Neural progenitor cell (in vitro differentiated cells): ENCODE measurements around the gene SNTG2. TPM values are rescaled to one million over a fixed set of nuclear protein-coding genes. Genes with fewer than 3 reads are reported as not detected.

Experiments
- DNase-seq: peaks from one replicate; pipeline ENCODE4 v3.0.0-alpha.2; 2016; ENCODE audit warnings: low spot score
- H2AFZ ChIP-seq: fragments of 200-600 bp; sonication (generic); replicated peaks from 2 replicates; pipeline ENCODE4 v1.6.1; 2016; ENCODE audit warnings: antibody characterized with exemption
- H3F3A ChIP-seq: fragments of 200-600 bp; sonication (generic); 2 replicates; pipeline ENCODE4 v1.6.1; 2016; ENCODE audit warnings: antibody characterized with exemption, low read depth
- H3K27ac ChIP-seq: fragments of 200-600 bp; sonication (generic); 2 replicates; pipeline ENCODE4 v1.5.1; 2016; ENCODE audit warnings: mild to moderate bottlenecking
- H3K27me3 ChIP-seq: fragments of 200-600 bp; sonication (generic); 2 replicates; pipeline ENCODE4 v1.6.1; 2016; ENCODE audit warnings: mild to moderate bottlenecking, moderate library complexity
- H3K36me3 ChIP-seq: fragments of 200-600 bp; sonication (generic); 2 replicates; pipeline ENCODE4 v1.5.1; 2016
- H3K4me1 ChIP-seq: fragments of 200-600 bp; sonication (generic); 2 replicates; pipeline ENCODE4 v1.6.1; 2016; ENCODE audit warnings: mixed run types
- H3K4me2 ChIP-seq: fragments of 200-600 bp; sonication (generic); 2 replicates; pipeline ENCODE4 v1.6.1; 2016
- H3K4me3 ChIP-seq: fragments of 200-600 bp; sonication (generic); 2 replicates; pipeline ENCODE4 v1.5.1; 2016
- H3K79me2 ChIP-seq: fragments of 200-600 bp; sonication (generic); 2 replicates; pipeline ENCODE4 v1.6.1; 2016; ENCODE audit warnings: low read depth
- H3K9ac ChIP-seq: fragments of 200-600 bp; sonication (generic); 2 replicates; pipeline ENCODE4 v1.6.1; 2016
- H3K9me3 ChIP-seq: fragments of 200-600 bp; sonication (generic); 2 replicates; pipeline ENCODE4 v1.5.1; 2016; ENCODE audit warnings: low read depth
- H4K20me1 ChIP-seq: fragments of 200-600 bp; sonication (generic); 2 replicates; pipeline ENCODE4 v1.6.1; 2016; ENCODE audit warnings: low read depth
- H3K27ac Mint-ChIP-seq: 3 replicates; pipeline ENCODE4 v1.8.0; 2021; ENCODE audit warnings: mixed read lengths
- H3K27me3 Mint-ChIP-seq: 2 replicates; pipeline ENCODE4 v1.8.0; 2022; ENCODE audit warnings: low read depth, mild to moderate bottlenecking, inconsistent platforms, moderate library complexity, mixed read lengths; ENCODE audit not compliant: insufficient read depth
- H3K36me3 Mint-ChIP-seq: 3 replicates; pipeline ENCODE4 v1.8.0; 2021; ENCODE audit warnings: mixed read lengths
- H3K4me1 Mint-ChIP-seq: 3 replicates; pipeline ENCODE4 v1.8.0; 2021; ENCODE audit warnings: mixed read lengths
- H3K4me3 Mint-ChIP-seq: 3 replicates; pipeline ENCODE4 v1.8.0; 2021; ENCODE audit warnings: mild to moderate bottlenecking, moderate library complexity, mixed read lengths
- H3K9me3 Mint-ChIP-seq: 3 replicates; pipeline ENCODE4 v1.8.0; 2020; ENCODE audit warnings: mixed read lengths
- EZH2 ChIP-seq: fragments of 200-600 bp; sonication (generic); IDR thresholded peaks from 2 replicates; pipeline ENCODE4 v1.6.1; 2017; ENCODE audit warnings: antibody characterized with exemption, mild to moderate bottlenecking, moderate library complexity
- EZH2phosphoT487 ChIP-seq: fragments of 200-600 bp; sonication (generic); IDR thresholded peaks from 2 replicates; pipeline ENCODE4 v1.6.1; 2017; ENCODE audit warnings: antibody characterized with exemption
- total RNA-seq: library from RNA; depleted of rRNA; stranded (reverse); fragments of >200 nt; gene quantifications from 2 replicates; pipeline ENCODE4 v1.2.3, GENCODE V29; 2015; ENCODE audit warnings: low replicate concordance
- TF ChIP-seq, protein P1 (sequence below): fragments of 200-600 bp; sonication (generic); IDR thresholded peaks from 2 replicates; pipeline ENCODE4 v1.5.1; 2017; ENCODE audit warnings: antibody characterized with exemption, mild to moderate bottlenecking

Gene SNTG2
- total RNA-seq, 1 donor from 2014 or later = 1.1 TPM

DNA sequence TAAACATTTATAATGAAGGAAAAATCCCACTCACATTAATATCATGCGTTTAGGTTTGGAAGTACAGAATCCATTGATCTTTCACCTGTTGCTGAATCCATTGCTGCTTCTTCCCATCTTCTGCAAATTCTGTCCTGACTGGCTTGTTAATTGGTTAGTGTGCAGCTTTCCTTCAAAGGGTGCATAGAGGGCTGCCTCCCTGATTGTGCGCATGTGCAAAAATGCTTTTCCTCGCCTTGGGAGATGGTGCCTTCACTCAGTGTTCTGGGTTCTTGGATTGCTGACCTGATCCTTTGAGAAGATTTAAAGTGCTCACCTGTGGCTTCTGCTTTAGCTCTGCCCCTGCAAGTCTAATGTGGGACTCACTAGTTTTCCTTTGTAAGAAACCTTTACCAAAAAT is 231.2 kb downstream of the SNTG2 start:
- TF ChIP-seq, protein P1, sequence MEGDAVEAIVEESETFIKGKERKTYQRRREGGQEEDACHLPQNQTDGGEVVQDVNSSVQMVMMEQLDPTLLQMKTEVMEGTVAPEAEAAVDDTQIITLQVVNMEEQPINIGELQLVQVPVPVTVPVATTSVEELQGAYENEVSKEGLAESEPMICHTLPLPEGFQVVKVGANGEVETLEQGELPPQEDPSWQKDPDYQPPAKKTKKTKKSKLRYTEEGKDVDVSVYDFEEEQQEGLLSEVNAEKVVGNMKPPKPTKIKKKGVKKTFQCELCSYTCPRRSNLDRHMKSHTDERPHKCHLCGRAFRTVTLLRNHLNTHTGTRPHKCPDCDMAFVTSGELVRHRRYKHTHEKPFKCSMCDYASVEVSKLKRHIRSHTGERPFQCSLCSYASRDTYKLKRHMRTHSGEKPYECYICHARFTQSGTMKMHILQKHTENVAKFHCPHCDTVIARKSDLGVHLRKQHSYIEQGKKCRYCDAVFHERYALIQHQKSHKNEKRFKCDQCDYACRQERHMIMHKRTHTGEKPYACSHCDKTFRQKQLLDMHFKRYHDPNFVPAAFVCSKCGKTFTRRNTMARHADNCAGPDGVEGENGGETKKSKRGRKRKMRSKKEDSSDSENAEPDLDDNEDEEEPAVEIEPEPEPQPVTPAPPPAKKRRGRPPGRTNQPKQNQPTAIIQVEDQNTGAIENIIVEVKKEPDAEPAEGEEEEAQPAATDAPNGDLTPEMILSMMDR = no peak
- TF ChIP-seq EZH2 = no peak
- TF ChIP-seq EZH2phosphoT487 = no peak
- H3K4me2 ChIP-seq = no peak overlapping the region
- Mint-ChIP-seq H3K36me3 (peaks cover 3% of the 10 kb centered on the region), H3K9me3 (peaks cover 12% of the 10 kb centered on the region), H3K27ac (no peak overlapping the region), H3K4me3 (no peak overlapping the region), H3K27me3 (peaks cover 3% of the 10 kb centered on the region), H3K4me1 (no peaks in the 10 kb centered on the region)
- no peaks in the 10 kb centered on the region for H4K20me1 ChIP-seq
- H3F3A ChIP-seq = no peaks in the 10 kb centered on the region
- no peaks in the 10 kb centered on the region for H3K4me1 ChIP-seq
- DNase-seq = no peak
- H3K79me2 ChIP-seq = no peaks in the 10 kb centered on the region
- H3K9ac ChIP-seq = no peak overlapping the region
- H2AFZ ChIP-seq = no peak overlapping the region
- H3K4me3 ChIP-seq = no peak overlapping the region
- H3K9me3 ChIP-seq = no peaks in the 10 kb centered on the region
- no peaks in the 10 kb centered on the region for H3K27me3 ChIP-seq
- H3K27ac ChIP-seq = no peak overlapping the region
- no peaks in the 10 kb centered on the region for H3K36me3 ChIP-seq

DNA sequence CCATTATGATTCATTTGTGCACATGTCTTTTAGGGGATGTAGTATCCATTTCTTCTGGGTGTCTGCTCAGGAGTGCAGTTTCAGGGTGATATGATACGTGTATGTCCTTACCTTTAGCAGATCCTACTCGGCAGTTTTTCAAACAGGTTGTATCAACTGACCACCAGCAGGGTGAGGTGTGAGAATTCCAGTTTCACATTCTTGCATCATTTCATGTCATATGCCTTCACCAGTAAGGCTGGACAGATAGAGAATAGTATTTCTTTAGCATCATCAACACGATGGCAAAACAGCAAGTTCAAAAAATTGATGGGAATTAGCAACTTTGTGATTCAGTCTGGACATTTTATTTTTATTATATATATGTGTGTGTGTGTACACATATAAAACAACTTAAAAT is 232.7 kb downstream of the SNTG2 start:
- no peaks in the 10 kb centered on the region for H3K36me3 ChIP-seq
- DNase-seq = no peak
- no peaks in the 10 kb centered on the region for H3K4me1 Mint-ChIP-seq
- no peak overlapping the region for H3K4me2 ChIP-seq
- H3F3A ChIP-seq = no peaks in the 10 kb centered on the region
- TF ChIP-seq EZH2 (no peak), EZH2phosphoT487 (no peak)
- TF ChIP-seq, protein P1 = no peak
- no peak overlapping the region for H3K27ac Mint-ChIP-seq
- peaks cover 10% of the 10 kb centered on the region for H3K9me3 Mint-ChIP-seq
- peaks cover 3% of the 10 kb centered on the region for H3K27me3 Mint-ChIP-seq
- peaks cover 3% of the 10 kb centered on the region for H3K36me3 Mint-ChIP-seq
- no peak overlapping the region for H3K27ac ChIP-seq
- H3K79me2 ChIP-seq = no peaks in the 10 kb centered on the region
- no peak overlapping the region for H3K4me3 Mint-ChIP-seq
- no peak overlapping the region for H2AFZ ChIP-seq
- H4K20me1 ChIP-seq = no peaks in the 10 kb centered on the region
- no peaks in the 10 kb centered on the region for H3K27me3 ChIP-seq
- H3K4me3 ChIP-seq = no peak overlapping the region
- H3K9me3 ChIP-seq = no peaks in the 10 kb centered on the region
- H3K4me1 ChIP-seq = no peaks in the 10 kb centered on the region
- no peak overlapping the region for H3K9ac ChIP-seq

DNA sequence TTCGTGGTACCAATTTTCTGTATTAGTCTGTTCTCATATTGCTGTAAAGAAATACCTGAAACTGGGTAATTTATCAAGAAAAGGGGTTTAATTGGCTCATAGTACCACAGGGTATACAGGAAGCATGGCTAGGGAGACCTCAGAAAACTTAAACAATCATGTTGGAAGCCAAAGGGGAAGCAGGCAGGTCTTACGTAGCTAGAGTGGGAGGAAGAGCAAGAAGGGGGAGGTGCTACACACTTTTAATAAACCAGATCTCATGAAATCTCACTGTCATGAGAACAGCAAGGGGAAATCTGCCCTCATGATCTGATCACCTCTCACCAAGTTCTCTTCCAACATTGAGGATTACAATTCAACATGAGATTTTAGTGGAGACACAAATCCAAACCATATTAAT is 235.8 kb downstream of the SNTG2 start:
- no peak for TF ChIP-seq EZH2phosphoT487
- TF ChIP-seq, protein P1 = no peak
- TF ChIP-seq EZH2 = no peak
- Histone ChIP-seq H3K79me2 (no peaks in the 10 kb centered on the region), H3F3A (no peaks in the 10 kb centered on the region), H3K9me3 (no peaks in the 10 kb centered on the region), H3K4me3 (no peak overlapping the region), H3K36me3 (no peaks in the 10 kb centered on the region), H3K9ac (no peak overlapping the region), H2AFZ (no peak overlapping the region), H4K20me1 (no peaks in the 10 kb centered on the region), H3K27ac (no peak overlapping the region), H3K4me2 (no peak overlapping the region), H3K27me3 (no peaks in the 10 kb centered on the region), H3K4me1 (no peaks in the 10 kb centered on the region)
- Mint-ChIP-seq H3K27me3 (peaks cover 3% of the 10 kb centered on the region), H3K27ac (no peak overlapping the region), H3K36me3 (peaks cover 3% of the 10 kb centered on the region), H3K4me3 (no peak overlapping the region), H3K4me1 (no peaks in the 10 kb centered on the region), H3K9me3 (peaks cover 10% of the 10 kb centered on the region)
- no peak for DNase-seq
